ENCODE data around the gene UNC5A. TPM values are rescaled to one million over a fixed set of nuclear protein-coding genes. Genes with fewer than 3 reads are reported as not detected.

Gene UNC5A
- total RNA-seq, 4 donors from 2014 or later, result not detected

GRCh38 chr5:176796970-176797369, 13.4 kb upstream of the UNC5A start:
- 70 to 76% methylated on average over 2 of the region's 2 CpGs for WGBS, 2 donors
- no peak for TF ChIP-seq POLR2A (IDR thresholded peaks at IDR 0.05)
- no peak for TF ChIP-seq EP300 (IDR thresholded peaks at IDR 0.05)
- TF ChIP-seq CTCF (IDR thresholded peaks at IDR 0.05), result no peak
- Histone ChIP-seq H3K27ac (no peak overlapping the region), H3K4me1 (no peaks in the 10 kb centered on the region), H3K9me3 (no peaks in the 10 kb centered on the region), H3K36me3 (no peaks in the 10 kb centered on the region), H3K4me3 (no peak overlapping the region), H3K27me3 (peaks cover 0 to 54% of the 10 kb centered on the region in 2 donors)
- no peak for DNase-seq (ENCODE audit: low spot score in 2 of 2)

- 17% methylated on average over 15 to 19 of the region's 21 CpGs for whole genome bisulfite sequencing, 2 donors
- no peak for DNase-seq (ENCODE audit: low spot score in 2 of 2)
- Histone ChIP-seq H3K4me3 (no peak overlapping the region), H3K4me1 (no peaks in the 10 kb centered on the region), H3K9me3 (no peaks in the 10 kb centered on the region), H3K27me3 (peaks cover 0 to 53% of the 10 kb centered on the region in 2 donors), H3K27ac (no peak overlapping the region), H3K36me3 (no peaks in the 10 kb centered on the region)
- no peak for TF ChIP-seq CTCF (IDR thresholded peaks at IDR 0.05)
- TF ChIP-seq POLR2A (IDR thresholded peaks at IDR 0.05), result no peak
- no peak for TF ChIP-seq EP300 (IDR thresholded peaks at IDR 0.05)
Measured at GRCh38 chr5:176797456-176798050, 12.8 kb upstream of the UNC5A start.

GRCh38 chr5:176798086-176798876, 12.1 kb upstream of the UNC5A start:
- WGBS, 2 donors, result 81 to 89% methylated on average over 27 to 33 of the region's 33 CpGs
- H3K27me3 ChIP-seq, result peaks cover 0 to 52% of the 10 kb centered on the region in 2 donors
- DNase-seq (ENCODE audit: low spot score in 2 of 2), result no peak

GRCh38 chr5:176798949-176799348, 11.4 kb upstream of the UNC5A start:
- TF ChIP-seq POLR2A (IDR thresholded peaks at IDR 0.05) (no peak), CTCF (IDR thresholded peaks at IDR 0.05) (no peak), EP300 (IDR thresholded peaks at IDR 0.05) (no peak)
- 85 to 86% methylated on average over 12 of the region's 12 CpGs for WGBS, 2 donors
- no peaks in the 10 kb centered on the region for H3K36me3 ChIP-seq
- H3K4me1 ChIP-seq, result no peaks in the 10 kb centered on the region
- no peak overlapping the region for H3K4me3 ChIP-seq
- no peak for DNase-seq (ENCODE audit: low spot score in 2 of 2)
- peaks cover 0 to 53% of the 10 kb centered on the region in 2 donors for H3K27me3 ChIP-seq
- no peaks in the 10 kb centered on the region for H3K9me3 ChIP-seq
- H3K27ac ChIP-seq, result no peak overlapping the region

More at GRCh38 chr5:176798086-176798876, 12.1 kb upstream of the UNC5A start:
- Histone ChIP-seq H3K4me3 (no peak overlapping the region), H3K27ac (no peak overlapping the region), H3K36me3 (no peaks in the 10 kb centered on the region), H3K4me1 (no peaks in the 10 kb centered on the region), H3K9me3 (no peaks in the 10 kb centered on the region)
- no peak for TF ChIP-seq POLR2A (IDR thresholded peaks at IDR 0.05)
- no peak for TF ChIP-seq CTCF (IDR thresholded peaks at IDR 0.05)

- Histone ChIP-seq H3K27ac (no peak overlapping the region), H3K36me3 (no peaks in the 10 kb centered on the region), H3K27me3 (peaks cover 0 to 50% of the 10 kb centered on the region in 2 donors), H3K9me3 (no peaks in the 10 kb centered on the region), H3K4me3 (no peak overlapping the region), H3K4me1 (no peaks in the 10 kb centered on the region)
- DNase-seq (ENCODE audit: low spot score in 2 of 2), result no peak
- 83 to 89% methylated on average over 12 of the region's 12 CpGs for WGBS, 2 donors
- TF ChIP-seq CTCF (IDR thresholded peaks at IDR 0.05), result no peak
- TF ChIP-seq POLR2A (IDR thresholded peaks at IDR 0.05), result no peak
- TF ChIP-seq EP300 (IDR thresholded peaks at IDR 0.05), result no peak
Measured at GRCh38 chr5:176799488-176799887, 10.9 kb upstream of the UNC5A start.
